Lower leg skin (tissue), 3 donors: ENCODE results near the gene GTSE1.

Experiments used
- POLR2A ChIP-seq, 2 donors: fragments of 450-650 bp; IDR thresholded peaks; one replicate each; pipeline ENCODE4 v1.6.1; 2016 to 2017; ENCODE audit warnings: antibody characterized with exemption in 2 of 2, mild to moderate bottlenecking in 1 of 2, moderate library complexity in 1 of 2
- TF ChIP-seq, protein P1 (sequence below), 3 donors: fragments of 450-650 bp; IDR thresholded peaks; one replicate each; pipeline ENCODE4 v1.5.1; 2016; ENCODE audit warnings: antibody characterized with exemption in 3 of 3, mild to moderate bottlenecking in 3 of 3, moderate library complexity in 2 of 3

DNA sequence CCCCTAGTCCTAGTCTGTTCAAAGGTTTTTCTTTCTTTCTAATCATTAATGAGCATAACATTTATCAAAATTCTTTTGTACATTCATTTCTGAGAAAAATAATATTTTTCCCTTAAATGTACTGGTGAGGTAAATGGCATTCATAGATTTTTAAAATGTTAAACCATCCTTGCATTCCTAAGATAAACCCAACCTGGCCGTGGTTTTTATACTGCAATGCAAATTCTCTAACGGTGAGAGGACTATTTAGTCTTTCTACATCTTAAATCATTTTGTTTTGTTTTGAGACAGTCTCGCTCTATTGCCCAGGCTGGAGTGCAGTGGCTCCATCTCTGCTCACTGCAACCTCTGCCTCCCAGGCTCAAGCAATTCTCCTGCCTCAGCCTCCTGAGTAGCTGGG lies 79.4 kb downstream of the GTSE1 start:
- TF ChIP-seq, protein P1, sequence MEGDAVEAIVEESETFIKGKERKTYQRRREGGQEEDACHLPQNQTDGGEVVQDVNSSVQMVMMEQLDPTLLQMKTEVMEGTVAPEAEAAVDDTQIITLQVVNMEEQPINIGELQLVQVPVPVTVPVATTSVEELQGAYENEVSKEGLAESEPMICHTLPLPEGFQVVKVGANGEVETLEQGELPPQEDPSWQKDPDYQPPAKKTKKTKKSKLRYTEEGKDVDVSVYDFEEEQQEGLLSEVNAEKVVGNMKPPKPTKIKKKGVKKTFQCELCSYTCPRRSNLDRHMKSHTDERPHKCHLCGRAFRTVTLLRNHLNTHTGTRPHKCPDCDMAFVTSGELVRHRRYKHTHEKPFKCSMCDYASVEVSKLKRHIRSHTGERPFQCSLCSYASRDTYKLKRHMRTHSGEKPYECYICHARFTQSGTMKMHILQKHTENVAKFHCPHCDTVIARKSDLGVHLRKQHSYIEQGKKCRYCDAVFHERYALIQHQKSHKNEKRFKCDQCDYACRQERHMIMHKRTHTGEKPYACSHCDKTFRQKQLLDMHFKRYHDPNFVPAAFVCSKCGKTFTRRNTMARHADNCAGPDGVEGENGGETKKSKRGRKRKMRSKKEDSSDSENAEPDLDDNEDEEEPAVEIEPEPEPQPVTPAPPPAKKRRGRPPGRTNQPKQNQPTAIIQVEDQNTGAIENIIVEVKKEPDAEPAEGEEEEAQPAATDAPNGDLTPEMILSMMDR (IDR thresholded peaks at IDR 0.05) = no peak
- TF ChIP-seq POLR2A (IDR thresholded peaks at IDR 0.05) = no peak
